BJ (cell line): ENCODE data around the gene CBY1. TPM values are rescaled to one million over a fixed set of nuclear protein-coding genes. Genes with fewer than 3 reads are reported as not detected.

Experiments
- CTCF ChIA-PET: fragments of 350-600 bp; formaldehyde crosslinking; extraction: SDS; loops from one replicate; lab custom pipeline; 2021; ENCODE audit warnings: antibody characterized with exemption, inconsistent platforms; lab: Yijun Ruan, JAX
- POLR2A ChIA-PET: fragments of 300-600 bp; sonication (Branson Sonifier 250); formaldehyde crosslinking; extraction: SDS; loops from one replicate; lab custom pipeline; 2021; ENCODE audit warnings: antibody characterized with exemption; lab: Charles Lee
- DNase-seq: peaks from one replicate; pipeline ENCODE4 v3.0.0-alpha.2; 2011; ENCODE audit warnings: low read depth
- H3K27me3 ChIP-seq: 2 replicates; pipeline ENCODE4 v1.6.0; 2011; ENCODE audit warnings: low read length; ENCODE audit not compliant: control insufficient read depth, insufficient read depth
- H3K36me3 ChIP-seq: 2 replicates; pipeline ENCODE4 v1.5.1; 2011; ENCODE audit warnings: low read length; ENCODE audit not compliant: control insufficient read depth, insufficient read depth
- H3K4me3 ChIP-seq: 2 replicates; pipeline ENCODE4 v1.5.1; 2011; ENCODE audit warnings: low read depth, mild to moderate bottlenecking, control low read depth, low read length
- polyA plus RNA-seq: library from polyadenylated mRNA; depleted of rRNA; stranded (reverse); fragments of >200 nt; gene quantifications from 2 replicates; pipeline ENCODE4 v1.2.3, GENCODE V29; 2011
- TF ChIP-seq, protein P1 (sequence below): IDR thresholded peaks from 2 replicates; pipeline ENCODE4 v1.5.1; 2011; ENCODE audit warnings: low read depth, mild to moderate bottlenecking, control low read depth, inconsistent platforms, low read length, moderate library complexity; ENCODE audit not compliant: insufficient read depth

CBY1 gene
- polyA plus RNA-seq, 1 experiment, result 38.1 TPM

DNA sequence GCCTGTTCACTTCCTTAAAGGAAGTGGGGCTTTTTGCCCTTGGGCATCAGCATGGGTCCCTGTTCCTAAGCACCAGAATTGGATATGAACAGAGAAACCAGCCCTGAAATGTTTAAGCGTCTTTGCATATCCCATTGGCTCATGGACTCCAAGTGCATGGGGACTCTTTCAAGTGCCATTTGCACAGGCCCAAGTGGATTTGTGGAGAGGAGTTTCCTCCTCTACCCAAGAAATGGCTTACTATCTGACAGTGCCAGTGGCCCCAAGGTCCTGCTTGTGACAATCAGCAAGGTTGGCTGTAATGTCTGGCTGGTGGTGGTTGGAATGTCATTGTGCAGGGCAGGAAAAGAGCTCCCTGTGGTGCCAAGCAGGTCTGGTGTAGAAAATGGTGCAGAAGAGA lies 29.3 kb downstream of the CBY1 start:
- peaks cover 26% of the 10 kb centered on the region for H3K36me3 ChIP-seq
- CTCF ChIA-PET, result no interaction called here

DNA sequence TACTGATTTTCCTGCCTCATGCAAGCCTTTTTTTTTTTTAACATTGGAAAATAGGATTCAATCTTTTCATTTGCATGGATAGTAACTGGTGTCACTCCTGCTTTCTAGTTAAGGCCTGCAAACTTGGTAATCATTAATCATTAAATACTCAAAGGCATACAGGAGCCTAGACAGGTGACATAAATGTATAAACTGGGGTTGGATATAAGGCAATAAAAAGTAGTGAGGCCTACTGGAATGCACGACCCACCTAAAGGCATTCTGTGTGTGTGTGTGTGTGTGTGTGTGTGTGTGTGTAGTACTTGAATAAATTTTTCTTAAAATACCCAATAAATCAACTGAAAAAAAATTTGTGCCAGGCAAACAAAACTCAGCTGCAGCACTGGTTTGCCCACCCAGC lies 33.2 kb downstream of the CBY1 start:
- DNase-seq, result no peak
- TF ChIP-seq, protein P1, sequence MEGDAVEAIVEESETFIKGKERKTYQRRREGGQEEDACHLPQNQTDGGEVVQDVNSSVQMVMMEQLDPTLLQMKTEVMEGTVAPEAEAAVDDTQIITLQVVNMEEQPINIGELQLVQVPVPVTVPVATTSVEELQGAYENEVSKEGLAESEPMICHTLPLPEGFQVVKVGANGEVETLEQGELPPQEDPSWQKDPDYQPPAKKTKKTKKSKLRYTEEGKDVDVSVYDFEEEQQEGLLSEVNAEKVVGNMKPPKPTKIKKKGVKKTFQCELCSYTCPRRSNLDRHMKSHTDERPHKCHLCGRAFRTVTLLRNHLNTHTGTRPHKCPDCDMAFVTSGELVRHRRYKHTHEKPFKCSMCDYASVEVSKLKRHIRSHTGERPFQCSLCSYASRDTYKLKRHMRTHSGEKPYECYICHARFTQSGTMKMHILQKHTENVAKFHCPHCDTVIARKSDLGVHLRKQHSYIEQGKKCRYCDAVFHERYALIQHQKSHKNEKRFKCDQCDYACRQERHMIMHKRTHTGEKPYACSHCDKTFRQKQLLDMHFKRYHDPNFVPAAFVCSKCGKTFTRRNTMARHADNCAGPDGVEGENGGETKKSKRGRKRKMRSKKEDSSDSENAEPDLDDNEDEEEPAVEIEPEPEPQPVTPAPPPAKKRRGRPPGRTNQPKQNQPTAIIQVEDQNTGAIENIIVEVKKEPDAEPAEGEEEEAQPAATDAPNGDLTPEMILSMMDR, result no peak
- Histone ChIP-seq H3K27me3 (no peaks in the 10 kb centered on the region), H3K4me3 (no peak overlapping the region), H3K36me3 (peaks cover 24% of the 10 kb centered on the region)
- CTCF ChIA-PET, result interaction anchor here (1.1 to 2.6 kb wide), 3 partner anchors 8 to 31 kb away, joined by 5 to 10 read pairs (median 6); partner anchors contain the start of gene TOMM22
- POLR2A ChIA-PET, result no interaction called here

More for the DNA sequence above, 29.3 kb downstream of the CBY1 start:
- no peak overlapping the region for H3K4me3 ChIP-seq
- no peaks in the 10 kb centered on the region for H3K27me3 ChIP-seq
- TF ChIP-seq, protein P1, result no peak
- DNase-seq, result no peak
- POLR2A ChIA-PET, result no interaction called here

DNA sequence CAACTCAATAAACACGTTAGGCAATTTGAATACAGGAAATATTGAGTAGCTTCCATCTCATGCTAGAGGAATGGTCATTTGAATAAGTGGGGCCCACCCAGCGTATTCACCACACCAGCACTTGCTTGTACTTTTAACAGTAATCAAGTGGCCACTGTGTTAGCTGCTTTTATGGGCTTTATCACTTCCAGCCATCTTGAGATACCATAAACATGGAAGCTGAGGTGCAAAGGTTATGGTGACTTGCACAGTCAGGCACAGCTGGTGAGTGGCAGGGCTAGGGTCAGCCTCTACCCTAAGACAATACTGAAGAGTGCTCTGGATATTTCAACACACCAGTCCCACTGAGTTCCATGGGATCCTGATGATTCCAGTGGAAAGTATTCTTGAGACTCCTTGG lies 37.6 kb downstream of the CBY1 start:
- CTCF ChIA-PET, result interaction anchor here (1.5 kb wide), 1 partner anchor 12 kb away, joined by 6 read pairs; the partner anchor contains the start of gene TOMM22
- POLR2A ChIA-PET, result no interaction called here
- H3K4me3 ChIP-seq, result no peak overlapping the region
- TF ChIP-seq, protein P1, result no peak
- no peak for DNase-seq
- H3K27me3 ChIP-seq, result no peaks in the 10 kb centered on the region
- H3K36me3 ChIP-seq, result peaks cover 4% of the 10 kb centered on the region; the same call in 1 of the 2 replicates

DNA sequence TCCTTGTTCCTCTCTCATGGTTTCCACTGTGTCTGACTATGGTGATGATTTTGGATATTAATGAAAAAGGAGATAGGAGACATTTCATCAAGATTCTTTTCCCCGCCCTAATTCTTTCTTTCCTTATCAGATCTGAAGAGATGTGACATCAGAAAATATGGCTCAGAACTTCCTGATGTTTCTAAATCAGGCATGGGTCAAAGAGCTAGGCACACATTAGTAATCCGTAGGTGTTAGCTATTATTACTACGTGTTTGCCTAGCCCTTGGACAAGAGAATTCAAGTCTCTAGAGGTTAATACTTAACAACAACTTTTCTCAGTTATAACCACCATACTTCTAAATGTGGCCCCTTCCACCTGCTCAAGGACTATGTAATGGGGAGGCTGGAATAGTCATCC lies 38.5 kb downstream of the CBY1 start:
- TF ChIP-seq, protein P1, result no peak
- DNase-seq, result no peak
- H3K36me3 ChIP-seq, result peaks cover 1% of the 10 kb centered on the region; the same call in 1 of the 2 replicates
- H3K27me3 ChIP-seq, result no peaks in the 10 kb centered on the region
- ChIA-PET POLR2A (interaction anchor here (0.7 kb wide), 1 partner anchor 10 kb away, joined by 3 read pairs; no protein-coding TSS in a partner anchor), CTCF (interaction anchor here (1.5 to 2.8 kb wide), 2 partner anchors 13 kb away, joined by 6 to 18 read pairs; partner anchors contain the start of gene TOMM22)
- H3K4me3 ChIP-seq, result no peak overlapping the region

DNA sequence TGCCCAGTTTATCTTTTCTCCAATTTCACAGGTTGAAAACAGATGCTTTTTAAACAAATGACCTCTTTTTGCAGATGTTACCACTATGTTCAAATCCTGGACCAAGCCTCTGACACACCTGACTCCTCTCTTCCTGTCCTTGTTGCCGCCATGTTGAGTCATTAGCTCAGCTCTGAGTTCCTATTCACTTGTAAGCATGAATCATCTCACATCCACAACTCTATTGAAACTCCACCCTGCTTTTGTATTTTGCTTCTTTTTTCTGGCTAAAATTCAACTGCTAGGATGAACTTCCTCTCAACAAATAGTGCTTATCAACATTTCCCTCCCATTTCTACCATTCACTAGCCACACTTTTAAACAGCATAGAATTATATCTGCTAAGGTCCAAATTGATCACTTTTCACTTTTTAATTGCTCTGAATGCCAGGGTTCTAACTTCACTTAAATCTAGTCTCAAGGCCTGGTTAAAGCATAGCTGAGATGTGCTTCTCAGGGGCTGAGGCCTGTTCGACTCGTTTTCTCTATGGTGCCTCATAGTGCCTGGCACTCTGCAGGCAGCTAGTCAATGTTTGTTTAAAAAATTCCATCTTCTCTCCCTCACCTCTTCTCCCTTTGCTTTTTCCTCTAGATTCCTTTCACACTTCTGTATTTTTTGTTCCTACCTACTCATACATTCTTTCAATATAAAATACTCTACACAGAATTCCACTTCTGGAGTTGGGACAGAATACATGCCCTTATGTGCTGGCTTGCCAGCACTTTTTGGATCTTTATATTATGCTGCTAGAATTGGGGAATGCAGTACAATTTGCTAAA lies 40.4 kb downstream of the CBY1 start:
- ChIA-PET POLR2A (no interaction called here), CTCF (interaction anchor here (2.8 kb wide), 1 partner anchor 15 kb away, joined by 18 read pairs; the partner anchor contains the start of gene TOMM22)
- no peaks in the 10 kb centered on the region for H3K27me3 ChIP-seq
- peak; percentile 55 for DNase-seq
- peaks cover 1% of the 10 kb centered on the region; the same call in 1 of the 2 replicates for H3K36me3 ChIP-seq
- H3K4me3 ChIP-seq, result no peak overlapping the region
- TF ChIP-seq, protein P1, result no peak
